ENCODE results near the gene SV2C.

- TF ChIP-seq, protein P1, sequence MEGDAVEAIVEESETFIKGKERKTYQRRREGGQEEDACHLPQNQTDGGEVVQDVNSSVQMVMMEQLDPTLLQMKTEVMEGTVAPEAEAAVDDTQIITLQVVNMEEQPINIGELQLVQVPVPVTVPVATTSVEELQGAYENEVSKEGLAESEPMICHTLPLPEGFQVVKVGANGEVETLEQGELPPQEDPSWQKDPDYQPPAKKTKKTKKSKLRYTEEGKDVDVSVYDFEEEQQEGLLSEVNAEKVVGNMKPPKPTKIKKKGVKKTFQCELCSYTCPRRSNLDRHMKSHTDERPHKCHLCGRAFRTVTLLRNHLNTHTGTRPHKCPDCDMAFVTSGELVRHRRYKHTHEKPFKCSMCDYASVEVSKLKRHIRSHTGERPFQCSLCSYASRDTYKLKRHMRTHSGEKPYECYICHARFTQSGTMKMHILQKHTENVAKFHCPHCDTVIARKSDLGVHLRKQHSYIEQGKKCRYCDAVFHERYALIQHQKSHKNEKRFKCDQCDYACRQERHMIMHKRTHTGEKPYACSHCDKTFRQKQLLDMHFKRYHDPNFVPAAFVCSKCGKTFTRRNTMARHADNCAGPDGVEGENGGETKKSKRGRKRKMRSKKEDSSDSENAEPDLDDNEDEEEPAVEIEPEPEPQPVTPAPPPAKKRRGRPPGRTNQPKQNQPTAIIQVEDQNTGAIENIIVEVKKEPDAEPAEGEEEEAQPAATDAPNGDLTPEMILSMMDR (IDR thresholded peaks at IDR 0.05): no peak
- TF ChIP-seq EP300 (IDR thresholded peaks at IDR 0.05) (no peak), POLR2A (IDR thresholded peaks at IDR 0.05) (no peak)
Observed at GRCh38 chr5:76384705-76385104, 301.5 kb downstream of the SV2C start.

All from tibial nerve (tissue), 4 donors.